ENCODE data around the gene ABLIM3.
"Not testable (repeated sequence)": the region's sequence is repeated elsewhere in the genome, so short reads cannot be mapped to it uniquely, and the experiment has no call there.

The ABLIM3 gene

GRCh38 chr5:149160291-149160787 is 19.0 kb downstream of the ABLIM3 start:
- no peak for DNase-seq

- no peak for DNase-seq
Measured at GRCh38 chr5:149161026-149161687, 19.9 kb downstream of the ABLIM3 start.

GRCh38 chr5:149161850-149162249 is 20.6 kb downstream of the ABLIM3 start:
- no peak for DNase-seq

- no peak for DNase-seq
Measured at GRCh38 chr5:149162401-149163084, 21.2 kb downstream of the ABLIM3 start.

GRCh38 chr5:149164731-149165130 is 23.4 kb downstream of the ABLIM3 start:
- no peak for DNase-seq

GRCh38 chr5:149166128-149166527 is 24.8 kb downstream of the ABLIM3 start:
- DNase-seq, result no peak

GRCh38 chr5:149166591-149167100 is 25.4 kb downstream of the ABLIM3 start:
- DNase-seq, result no peak

GRCh38 chr5:149168276-149168906 is 27.1 kb downstream of the ABLIM3 start:
- no peak for DNase-seq

- no peak for DNase-seq
Measured at GRCh38 chr5:149170299-149170698, 29.0 kb downstream of the ABLIM3 start.

- no peak for DNase-seq
Measured at GRCh38 chr5:149172261-149172660, 31.0 kb downstream of the ABLIM3 start.

GRCh38 chr5:149172709-149173505 is 31.6 kb downstream of the ABLIM3 start:
- DNase-seq, result no peak

- no peak for DNase-seq
Measured at GRCh38 chr5:149174847-149175234, 33.5 kb downstream of the ABLIM3 start.

GRCh38 chr5:149175346-149176105 is 34.2 kb downstream of the ABLIM3 start:
- no peak for DNase-seq

- DNase-seq, result no peak
Measured at GRCh38 chr5:149177339-149177843, 36.1 kb downstream of the ABLIM3 start.

- DNase-seq, result no peak
Measured at GRCh38 chr5:149177911-149178565, 36.7 kb downstream of the ABLIM3 start.

GRCh38 chr5:149181732-149182131 is 40.4 kb downstream of the ABLIM3 start:
- no peak for DNase-seq

GRCh38 chr5:149182241-149182640 is 40.9 kb downstream of the ABLIM3 start:
- no peak for DNase-seq

- no peak for DNase-seq
Measured at GRCh38 chr5:149185067-149185466, 43.8 kb downstream of the ABLIM3 start.

- no peak for DNase-seq
Measured at GRCh38 chr5:149186506-149186905, 45.2 kb downstream of the ABLIM3 start.

- not testable (repeated sequence) for DNase-seq
Measured at GRCh38 chr5:149187617-149188016, 46.3 kb downstream of the ABLIM3 start.

- no peak for DNase-seq
Measured at GRCh38 chr5:149188383-149188782, 47.1 kb downstream of the ABLIM3 start.

Data from activated CD4-positive, alpha-beta T cell treated with anti-CD3 and anti-CD28 coated beads for 4 hours (primary cell).